Measurements from ENCODE around the gene CCSER1.
"Not testable (repeated sequence)": the region's sequence is repeated elsewhere in the genome, so short reads cannot be mapped to it uniquely, and the experiment has no call there.

Gene CCSER1

GRCh38 chr4:90840828-90841227 lies 713.6 kb downstream of the CCSER1 start:
- no peak for DNase-seq (ENCODE audit: low spot score)

GRCh38 chr4:90841676-90842075 lies 714.5 kb downstream of the CCSER1 start:
- no peak for DNase-seq (ENCODE audit: low spot score)

GRCh38 chr4:90842960-90843359 lies 715.8 kb downstream of the CCSER1 start:
- no peak for DNase-seq (ENCODE audit: low spot score)

GRCh38 chr4:90844241-90844640 lies 717.0 kb downstream of the CCSER1 start:
- DNase-seq (ENCODE audit: low spot score): no peak

GRCh38 chr4:90845777-90846176 lies 718.6 kb downstream of the CCSER1 start:
- peak; percentile 10 for DNase-seq (ENCODE audit: low spot score)

GRCh38 chr4:90852237-90852636 lies 725.0 kb downstream of the CCSER1 start:
- DNase-seq (ENCODE audit: low spot score): no peak

- DNase-seq (ENCODE audit: low spot score): no peak
These were observed 727.9 kb downstream of the CCSER1 start for GRCh38 chr4:90855111-90855510.

GRCh38 chr4:90857081-90857820 lies 730.1 kb downstream of the CCSER1 start:
- DNase-seq (ENCODE audit: low spot score): no peak

- DNase-seq (ENCODE audit: low spot score): no peak
These were observed 748.6 kb downstream of the CCSER1 start for GRCh38 chr4:90875791-90876190.

GRCh38 chr4:90876296-90876695 lies 749.1 kb downstream of the CCSER1 start:
- no peak for DNase-seq (ENCODE audit: low spot score)

- DNase-seq (ENCODE audit: low spot score): no peak
These were observed 756.3 kb downstream of the CCSER1 start for GRCh38 chr4:90883519-90883918.

- DNase-seq (ENCODE audit: low spot score): no peak
These were observed 761.4 kb downstream of the CCSER1 start for GRCh38 chr4:90888571-90888970.

GRCh38 chr4:90889171-90889570 lies 762.0 kb downstream of the CCSER1 start:
- no peak for DNase-seq (ENCODE audit: low spot score)

GRCh38 chr4:90903413-90903812 lies 776.2 kb downstream of the CCSER1 start:
- DNase-seq (ENCODE audit: low spot score): not testable (repeated sequence)

GRCh38 chr4:90904021-90904420 lies 776.8 kb downstream of the CCSER1 start:
- DNase-seq (ENCODE audit: low spot score): no peak

- DNase-seq (ENCODE audit: low spot score): no peak
These were observed 779.0 kb downstream of the CCSER1 start for GRCh38 chr4:90906239-90906638.

GRCh38 chr4:90911724-90912434 lies 784.7 kb downstream of the CCSER1 start:
- not testable (repeated sequence) for DNase-seq (ENCODE audit: low spot score)

GRCh38 chr4:90922174-90922573 lies 795.0 kb downstream of the CCSER1 start:
- no peak for DNase-seq (ENCODE audit: low spot score)

- no peak for DNase-seq (ENCODE audit: low spot score)
These were observed 799.8 kb downstream of the CCSER1 start for GRCh38 chr4:90926957-90927356.

- DNase-seq (ENCODE audit: low spot score): no peak
These were observed 816.1 kb downstream of the CCSER1 start for GRCh38 chr4:90943311-90943710.

- DNase-seq (ENCODE audit: low spot score): no peak
These were observed 819.8 kb downstream of the CCSER1 start for GRCh38 chr4:90946945-90947344.

GRCh38 chr4:90950385-90950841 lies 823.2 kb downstream of the CCSER1 start:
- no peak for DNase-seq (ENCODE audit: low spot score)

- DNase-seq (ENCODE audit: low spot score): peak; percentile 18
These were observed 823.8 kb downstream of the CCSER1 start for GRCh38 chr4:90951037-90951436.
